ENCODE results near the gene BAZ1A. TPM values are rescaled to one million over a fixed set of nuclear protein-coding genes. Genes with fewer than 3 reads are reported as not detected.

Gene BAZ1A
- total and polyA plus RNA-seq, 9 of the 15 experiments (the other 6 are each of a cell fraction or from before 2014, with no cell fraction given): 22.0 to 71.2 (median 39.1) TPM

DNA sequence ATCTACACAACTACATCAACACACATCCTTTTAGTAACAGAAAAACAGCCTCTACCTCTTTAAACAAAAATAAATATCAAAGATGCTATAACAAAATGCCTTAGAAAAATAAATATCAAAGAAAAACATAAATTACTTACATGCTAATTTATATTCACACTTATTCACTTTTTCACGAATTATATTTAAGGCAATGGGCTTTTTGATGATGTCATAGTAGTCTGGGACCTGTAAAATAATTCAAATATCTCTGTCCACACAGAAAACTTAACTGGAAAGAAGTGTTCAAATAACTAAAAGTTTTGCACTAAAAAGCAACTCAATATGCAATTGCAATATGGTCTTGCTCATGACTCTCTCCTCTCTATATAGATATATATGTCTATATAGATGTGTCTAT lies 120.5 kb downstream of the BAZ1A start:
- Histone ChIP-seq H3K9ac (ENCODE audit: insufficient read depth in 1 of 2, low read depth in 2 of 2, low read length in 2 of 2) (no peak overlapping the region), H3K4me3 (no peak overlapping the region), H3K9me3 (replicated peaks; ENCODE audit: control insufficient read depth, insufficient read depth, low read depth, low read length) (no peaks in the 10 kb centered on the region), H3K27me3 (ENCODE audit: control insufficient read depth in 2 of 2, insufficient read depth in 2 of 2, low read length in 2 of 2) (no peaks in the 10 kb centered on the region), H3K36me3 (ENCODE audit: control insufficient read depth, insufficient read depth, low read length) (peaks cover 38% of the 10 kb centered on the region; the same call in 2 of the 3 replicates), H2AFZ (ENCODE audit: low read depth, low read length) (no peak overlapping the region), H3K79me2 (ENCODE audit: control insufficient read depth, insufficient read depth, low read length) (no peaks in the 10 kb centered on the region), H4K20me1 (replicated peaks; ENCODE audit: control insufficient read depth, insufficient read depth, low read length) (no peaks in the 10 kb centered on the region), H3K9me1 (ENCODE audit: control insufficient read depth, insufficient read depth, low read length) (no peaks in the 10 kb centered on the region), H3K4me2 (ENCODE audit: insufficient read depth, low read length) (no peak overlapping the region), H3K27ac (ENCODE audit: extremely low read depth, low read depth, low read length) (no peak overlapping the region), H3K4me1 (replicated peaks in 1 of 2; ENCODE audit: control insufficient read depth in 2 of 2, insufficient read depth in 2 of 2, low read length in 2 of 2) (no peaks in the 10 kb centered on the region)
- CTCF ChIA-PET (ENCODE audit: low intra/inter-chr PET ratio): no interaction called here
- no peak for ATAC-seq
- intact Hi-C loops (cut with micrococcal nuclease) (no loop called here), in situ Hi-C loops (cut with MboI) (no loop called here)
- no TSS peak for BruUV-seq (replicated peaks)
- no peak for FAIRE-seq
- 80% methylated on average over 1 of the region's 1 CpG for WGBS (ENCODE audit: insufficient coverage, low coverage, missing lambda C conversion rate)
- DNase-seq (ENCODE audit: extremely low read depth in 1 of 4, low spot score in 3 of 4): no peak
- POLR2A ChIA-PET: no interaction called here
- TF ChIP-seq GABPA (tag; conservative IDR thresholded peaks at IDR 0.05; ENCODE audit: low read depth) (no peak), TEAD2 (tag; IDR thresholded peaks at IDR 0.05) (no peak), MTA3 (IDR thresholded peaks at IDR 0.05; ENCODE audit: borderline replicate concordance) (no peak), GTF2E2 (tag; IDR thresholded peaks at IDR 0.05) (no peak), CSDE1 (IDR thresholded peaks at IDR 0.05) (no peak)

DNA sequence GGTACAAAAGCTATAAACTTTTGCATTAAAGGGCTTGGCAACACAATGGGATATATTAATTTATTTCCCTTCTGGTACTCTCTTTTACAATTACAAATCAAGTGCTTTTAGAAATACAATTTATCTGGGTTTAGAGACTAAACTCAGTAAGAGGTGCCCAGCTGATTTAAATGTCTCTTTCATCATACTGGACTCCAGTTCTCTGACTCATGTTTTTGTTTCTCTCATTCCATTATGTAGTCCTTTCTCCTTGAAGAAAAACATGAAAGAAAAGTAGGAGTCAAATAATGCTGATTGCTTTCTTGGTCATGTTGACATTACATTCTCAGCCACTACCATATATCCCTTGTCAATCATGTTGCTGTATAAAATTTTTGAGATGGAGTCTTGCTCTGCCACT lies 124.5 kb downstream of the BAZ1A start:
- H4K20me1 ChIP-seq (replicated peaks; ENCODE audit: control insufficient read depth, insufficient read depth, low read length): no peaks in the 10 kb centered on the region
- FAIRE-seq: no peak
- DNase-seq (ENCODE audit: extremely low read depth in 1 of 4, low spot score in 3 of 4): no peak
- H2AFZ ChIP-seq (ENCODE audit: low read depth, low read length): no peak overlapping the region
- H3K9ac ChIP-seq (ENCODE audit: insufficient read depth in 1 of 2, low read depth in 2 of 2, low read length in 2 of 2): no peak overlapping the region
- ATAC-seq: no peak
- in situ Hi-C loops (cut with MboI) (no loop called here), intact Hi-C loops (cut with micrococcal nuclease) (no loop called here)
- H3K9me3 ChIP-seq (replicated peaks; ENCODE audit: control insufficient read depth, insufficient read depth, low read depth, low read length): no peaks in the 10 kb centered on the region
- H3K36me3 ChIP-seq (ENCODE audit: control insufficient read depth, insufficient read depth, low read length): peaks cover 22% of the 10 kb centered on the region; the same call in 1 of the 3 replicates
- POLR2A ChIA-PET: interaction anchor here (0.7 kb wide), 1 partner anchor 37 kb away, joined by 4 read pairs; no protein-coding TSS in a partner anchor
- no TSS peak for BruUV-seq (replicated peaks)
- H3K9me1 ChIP-seq (ENCODE audit: control insufficient read depth, insufficient read depth, low read length): no peaks in the 10 kb centered on the region
- H3K27me3 ChIP-seq (ENCODE audit: control insufficient read depth in 2 of 2, insufficient read depth in 2 of 2, low read length in 2 of 2): no peaks in the 10 kb centered on the region
- TF ChIP-seq, protein P1, sequence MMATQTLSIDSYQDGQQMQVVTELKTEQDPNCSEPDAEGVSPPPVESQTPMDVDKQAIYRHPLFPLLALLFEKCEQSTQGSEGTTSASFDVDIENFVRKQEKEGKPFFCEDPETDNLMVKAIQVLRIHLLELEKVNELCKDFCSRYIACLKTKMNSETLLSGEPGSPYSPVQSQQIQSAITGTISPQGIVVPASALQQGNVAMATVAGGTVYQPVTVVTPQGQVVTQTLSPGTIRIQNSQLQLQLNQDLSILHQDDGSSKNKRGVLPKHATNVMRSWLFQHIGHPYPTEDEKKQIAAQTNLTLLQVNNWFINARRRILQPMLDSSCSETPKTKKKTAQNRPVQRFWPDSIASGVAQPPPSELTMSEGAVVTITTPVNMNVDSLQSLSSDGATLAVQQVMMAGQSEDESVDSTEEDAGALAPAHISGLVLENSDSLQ (IDR thresholded peaks at IDR 0.05): 0 out of 2 replicates have a peak, but pooled peaks have one; percentile 5
- TF ChIP-seq CEBPB (tag; IDR thresholded peaks at IDR 0.05) (no peak), ZNF24 (IDR thresholded peaks at IDR 0.05) (no peak)
- H3K27ac ChIP-seq (ENCODE audit: extremely low read depth, low read depth, low read length): no peak overlapping the region
- no peak overlapping the region for H3K4me3 ChIP-seq
- no peaks in the 10 kb centered on the region for H3K79me2 ChIP-seq (ENCODE audit: control insufficient read depth, insufficient read depth, low read length)
- CTCF ChIA-PET (ENCODE audit: low intra/inter-chr PET ratio): no interaction called here
- H3K4me1 ChIP-seq (replicated peaks in 1 of 2; ENCODE audit: control insufficient read depth in 2 of 2, insufficient read depth in 2 of 2, low read length in 2 of 2): no peaks in the 10 kb centered on the region; a peak in 1 of 5 replicates
- H3K4me2 ChIP-seq (ENCODE audit: insufficient read depth, low read length): no peak overlapping the region
